NCI-H146 treated with DMSO at 0.1 percent for 48 hours (cell line): ENCODE results near the gene GFY.
A peak's percentile ranks its signal among the peaks of the same experiment; 100 is the strongest.

ENCODE experiments used
- DNase-seq: peaks from one replicate; lab custom pipeline; 2025; ENCODE audit not compliant: unreplicated experiment; lab: John Stamatoyannopoulos, UW

GFY gene, protein sequence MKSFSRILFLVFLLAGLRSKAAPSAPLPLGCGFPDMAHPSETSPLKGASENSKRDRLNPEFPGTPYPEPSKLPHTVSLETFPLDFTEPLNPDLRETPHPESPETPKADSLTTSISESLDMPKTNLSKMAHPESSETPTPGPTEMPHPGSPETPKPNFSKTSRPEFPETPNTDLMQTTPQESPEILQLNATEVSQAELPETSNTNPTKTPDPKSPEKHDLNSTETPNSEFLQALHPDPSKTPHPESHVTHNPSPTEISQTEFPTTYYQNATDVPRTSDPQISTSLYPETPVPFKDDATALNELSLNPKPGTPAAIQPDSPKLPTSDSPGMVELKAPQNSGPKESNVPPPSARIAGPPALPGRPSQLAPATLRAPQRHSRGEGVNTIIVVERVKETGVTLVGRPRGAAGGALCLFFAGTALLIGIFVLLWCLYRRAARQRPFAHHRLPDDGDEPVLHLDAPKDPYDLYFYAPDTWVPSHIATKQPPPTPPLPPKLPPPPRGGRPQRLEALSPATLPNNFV

DNA sequence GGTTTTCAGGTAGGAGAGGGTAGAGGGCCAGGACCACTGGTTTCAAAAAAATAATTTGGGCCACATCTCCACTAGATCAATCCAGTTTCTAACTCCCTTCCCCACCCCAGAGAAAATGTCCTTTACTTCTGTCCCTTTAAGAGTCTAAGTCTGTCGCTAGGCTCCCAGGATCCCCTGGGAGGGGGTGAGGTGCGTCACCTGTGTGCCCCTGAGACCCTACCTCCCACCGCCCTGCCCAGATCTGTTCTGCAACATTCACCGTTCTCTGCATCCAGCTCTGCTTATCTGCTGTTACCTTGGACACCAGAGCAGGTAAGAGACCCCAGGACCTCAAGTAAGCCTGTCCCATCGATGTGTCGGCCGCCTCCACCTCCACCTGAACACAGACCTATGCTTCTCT is at the start of gene GFY:
TSS of gene GFY (plus strand) at position 211 of the 400 bp plus-strand sequence. CDS start 1,043 bp downstream, outside the sequence.
- DNase-seq, result no peak

DNA sequence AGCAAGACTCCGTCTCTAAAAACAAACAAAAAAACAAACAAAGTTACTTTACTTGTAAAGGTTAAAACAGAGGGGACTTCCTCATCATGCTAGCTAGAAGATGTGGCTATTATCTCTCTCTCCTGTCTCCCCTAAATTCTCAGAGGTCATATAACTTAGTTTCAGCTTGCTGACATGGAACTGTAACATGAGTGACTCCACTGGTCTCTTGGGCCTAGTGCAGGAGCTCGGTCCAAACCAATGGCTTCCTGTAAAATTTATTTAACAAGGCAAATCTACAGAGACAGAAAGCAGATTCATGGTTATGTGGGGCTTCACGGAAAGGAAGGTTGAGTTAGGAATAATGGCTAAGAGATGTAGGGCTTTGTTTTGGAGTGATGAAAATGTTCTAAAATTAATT is 46.7 kb upstream of the GFY start:
- DNase-seq, result no peak

DNA sequence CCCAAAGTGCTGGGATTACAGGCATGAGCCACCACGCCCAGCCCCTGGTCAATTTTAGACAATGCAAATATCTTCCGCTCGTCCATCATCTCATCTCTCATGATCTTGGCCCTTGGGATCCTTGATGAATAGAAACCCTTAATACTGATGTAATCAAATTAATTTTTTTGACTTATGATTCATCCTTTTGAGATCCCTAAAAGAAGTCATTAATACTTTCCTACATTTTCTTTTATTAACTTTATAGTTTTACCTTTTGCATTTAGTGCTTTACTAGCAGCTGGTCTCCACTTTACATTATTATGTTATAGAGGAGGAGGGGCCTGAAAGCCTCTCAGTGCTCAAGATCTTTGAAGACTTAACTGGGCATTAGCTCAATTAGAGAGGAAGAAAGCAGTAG is 44.8 kb upstream of the GFY start:
- no peak for DNase-seq

DNA sequence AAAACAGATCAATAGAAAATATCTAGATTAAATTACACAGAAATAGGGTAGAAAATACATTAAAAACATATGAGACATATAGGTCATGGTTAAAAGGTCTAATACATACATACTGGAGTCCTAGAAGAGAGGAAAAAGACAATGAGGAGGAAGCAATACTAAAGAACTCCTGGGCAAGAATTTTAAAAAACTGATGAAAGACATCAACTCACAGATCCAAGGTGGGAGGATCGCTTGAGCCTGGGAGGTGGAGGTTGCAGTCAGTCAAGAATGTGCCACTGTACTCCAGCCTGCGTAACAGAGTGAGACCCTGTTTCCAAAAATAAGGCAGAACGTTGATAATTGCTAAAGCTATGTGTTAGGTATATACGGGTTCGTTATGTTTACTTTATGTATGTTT is 42.5 kb upstream of the GFY start:
- no peak for DNase-seq

DNA sequence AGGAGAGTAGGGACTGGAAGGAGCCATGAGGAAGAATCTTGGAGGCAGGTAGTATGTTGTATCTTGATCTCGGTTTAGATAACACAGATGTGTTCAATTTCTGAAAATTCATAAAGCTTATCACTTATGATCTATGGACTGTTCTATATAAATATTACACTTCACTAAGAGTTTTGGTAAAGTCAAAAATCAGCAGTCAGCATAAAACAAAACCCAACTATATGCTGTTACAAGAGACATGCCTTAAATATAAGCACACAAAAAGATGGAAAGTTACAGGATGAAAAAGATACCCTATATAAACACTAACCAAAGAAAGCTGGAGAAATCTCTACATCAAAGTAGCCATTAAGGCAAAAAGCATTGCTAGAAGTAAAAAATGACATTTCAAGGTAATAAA is 41.6 kb upstream of the GFY start:
- DNase-seq, result no peak

DNA sequence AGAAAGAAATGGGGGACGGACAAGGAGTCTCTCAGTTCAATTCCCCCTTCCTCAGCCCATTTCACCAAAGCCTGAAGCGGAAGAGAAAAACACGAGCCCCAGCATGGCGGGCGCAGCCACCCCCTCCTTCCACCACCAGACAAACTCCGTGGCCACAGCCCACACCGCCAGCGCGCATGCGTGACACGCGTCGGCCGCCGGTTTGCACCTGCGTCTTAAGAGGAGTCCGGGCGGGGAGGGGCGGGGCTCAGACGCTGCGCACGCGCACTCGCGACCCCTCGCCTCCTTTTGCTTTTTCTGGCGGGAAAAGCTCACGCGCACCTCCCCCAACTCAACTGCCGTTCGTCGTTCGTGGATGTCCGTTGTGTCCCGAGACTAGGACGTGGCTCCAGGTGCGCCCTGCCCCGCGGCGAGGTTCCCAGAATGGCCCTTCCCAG is 37.2 kb upstream of the GFY start, which contains the start of gene KASH5:
TSS of gene KASH5 (plus strand) at position 314 of the 437 bp plus-strand sequence. CDS start 2,635 bp downstream, outside the sequence.
- DNase-seq, result no peak

DNA sequence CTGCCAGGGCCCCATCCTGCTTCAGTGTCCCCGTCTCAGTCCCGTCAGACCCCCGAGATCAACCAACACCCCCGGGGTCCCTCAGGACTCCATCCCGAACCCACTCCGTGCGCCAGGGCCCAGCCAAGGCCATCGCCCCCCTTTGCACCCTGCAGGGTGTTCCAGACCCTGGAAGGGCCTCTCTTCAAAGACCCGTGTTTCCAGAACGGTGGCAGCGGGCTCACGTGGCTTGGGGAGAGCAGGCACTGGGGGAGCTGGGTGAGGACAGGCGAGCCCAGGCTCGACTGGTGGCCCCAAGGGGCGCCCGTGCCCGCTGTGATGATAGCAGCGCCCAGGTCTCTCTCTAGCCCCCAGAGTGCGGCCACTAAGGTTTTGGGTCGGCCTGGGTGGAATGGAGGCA is 35.8 kb upstream of the GFY start:
- DNase-seq, result no peak

DNA sequence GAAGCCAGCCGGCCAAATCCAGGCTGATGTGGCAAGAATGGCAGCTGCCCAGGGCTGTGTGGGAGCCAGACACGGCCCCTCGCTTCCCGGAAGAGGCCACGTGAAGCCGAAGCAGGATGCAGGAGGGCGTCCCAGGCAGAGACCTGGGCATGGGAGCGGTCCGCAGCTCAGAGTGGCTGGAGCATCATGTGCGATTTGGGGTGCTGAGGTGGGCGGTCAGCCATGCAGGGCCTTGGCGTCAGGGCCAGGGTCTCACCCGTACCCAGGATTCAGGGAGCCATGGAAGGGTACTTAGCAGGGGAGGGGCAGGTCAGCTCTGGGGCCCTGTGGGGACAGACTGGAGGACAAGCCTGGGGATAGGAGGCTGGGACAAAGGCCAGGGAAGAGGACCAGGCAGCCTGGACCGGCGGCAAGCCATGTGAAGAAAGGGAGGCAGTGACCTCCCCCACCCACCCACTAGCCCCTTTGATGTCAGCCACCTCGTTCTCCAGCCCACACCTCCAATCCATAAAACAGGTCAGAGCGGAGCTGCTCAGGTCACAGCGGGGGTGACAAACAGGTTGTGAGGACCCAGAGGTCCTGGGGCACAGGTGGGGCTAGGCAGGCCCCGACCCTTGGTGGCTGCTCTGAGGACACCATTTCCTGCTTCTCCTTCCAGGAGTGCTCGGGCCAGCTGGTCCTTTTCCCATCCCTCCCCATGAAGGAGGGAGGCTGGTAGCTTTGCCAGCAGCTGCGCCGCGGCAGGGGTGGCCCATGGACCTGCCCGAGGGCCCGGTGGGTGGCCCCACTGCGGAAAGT is 34.9 kb upstream of the GFY start:
- DNase-seq, result no peak

DNA sequence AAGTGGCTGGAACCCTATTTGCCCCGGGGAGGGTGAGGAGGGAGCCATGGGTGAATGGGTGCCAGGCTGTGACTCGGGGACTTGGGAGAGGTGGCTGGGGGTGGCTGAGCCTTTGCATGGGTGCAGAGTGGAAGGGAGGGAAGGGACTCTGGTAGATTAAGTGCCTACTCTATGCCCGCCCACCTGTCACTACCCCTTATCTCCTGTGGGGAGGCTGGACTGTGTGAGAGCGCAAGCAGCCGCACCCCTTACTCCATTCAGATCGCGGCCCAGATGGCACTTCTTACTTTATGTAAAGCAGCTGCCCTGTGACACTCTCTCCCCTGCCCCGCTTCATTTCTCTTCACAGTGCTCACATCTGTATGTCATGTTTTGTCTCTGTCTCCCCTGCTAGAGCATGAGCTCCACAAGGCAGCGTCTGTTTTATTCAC is 34.2 kb upstream of the GFY start:
- no peak for DNase-seq

DNA sequence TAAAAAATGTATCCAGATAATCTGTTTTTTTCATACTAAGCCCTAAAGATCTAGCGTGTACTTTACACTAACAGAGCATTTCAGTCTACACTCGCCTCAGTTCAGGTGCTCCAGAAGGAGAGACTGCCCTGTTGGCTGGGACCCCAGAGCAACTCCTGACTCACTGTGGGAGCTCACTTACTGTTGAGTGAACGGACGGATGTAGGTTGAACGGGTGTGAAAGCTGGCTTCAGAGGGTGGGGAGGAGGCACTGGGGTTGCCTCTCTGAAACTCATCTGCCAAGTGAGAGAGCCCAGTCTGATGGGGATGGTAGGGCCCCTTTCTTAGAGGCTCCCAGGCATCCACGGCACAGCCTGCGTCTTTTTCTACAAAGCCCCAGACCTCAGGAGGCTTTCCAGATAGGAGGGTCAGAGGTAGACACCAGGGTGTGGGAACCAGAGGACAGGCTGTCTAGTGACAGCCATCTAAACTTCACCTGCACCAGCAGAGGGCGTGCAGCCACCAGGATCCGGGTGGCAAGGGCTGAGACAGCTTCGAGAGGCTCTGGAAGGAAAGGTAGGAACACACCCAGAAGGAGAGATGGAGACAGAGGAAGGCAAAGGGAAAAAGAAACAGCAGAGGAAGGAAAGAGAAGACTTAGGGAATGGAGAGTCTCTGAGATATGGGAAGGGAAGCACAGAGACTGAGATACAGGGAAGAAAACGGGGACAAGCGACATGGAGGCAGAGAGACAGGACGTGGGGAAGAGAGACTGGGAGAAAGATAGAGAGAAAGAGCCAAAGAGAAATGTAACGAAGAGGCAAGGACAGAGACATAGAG is 33.4 kb upstream of the GFY start:
- DNase-seq, result peak; percentile 80

DNA sequence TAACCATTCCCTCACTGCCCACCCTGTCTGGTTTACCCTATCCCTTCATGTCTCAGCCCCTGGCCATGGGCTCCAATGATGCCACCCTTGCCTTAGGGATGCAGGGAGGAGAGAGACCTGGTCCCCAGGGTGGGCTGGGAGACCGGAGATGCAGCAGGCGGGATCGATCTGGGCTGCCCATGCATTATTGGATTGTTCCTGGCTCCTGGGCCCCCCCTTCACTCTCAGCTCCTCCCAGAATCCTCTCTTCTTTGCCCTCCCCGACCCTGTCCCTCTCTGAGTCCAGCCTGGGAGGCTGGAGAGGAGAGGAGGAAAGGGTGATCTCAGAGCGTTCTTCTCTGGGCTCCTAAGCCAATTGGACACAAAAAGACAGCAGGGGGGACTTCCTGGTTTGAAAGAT is 31.3 kb upstream of the GFY start:
- DNase-seq, result no peak

DNA sequence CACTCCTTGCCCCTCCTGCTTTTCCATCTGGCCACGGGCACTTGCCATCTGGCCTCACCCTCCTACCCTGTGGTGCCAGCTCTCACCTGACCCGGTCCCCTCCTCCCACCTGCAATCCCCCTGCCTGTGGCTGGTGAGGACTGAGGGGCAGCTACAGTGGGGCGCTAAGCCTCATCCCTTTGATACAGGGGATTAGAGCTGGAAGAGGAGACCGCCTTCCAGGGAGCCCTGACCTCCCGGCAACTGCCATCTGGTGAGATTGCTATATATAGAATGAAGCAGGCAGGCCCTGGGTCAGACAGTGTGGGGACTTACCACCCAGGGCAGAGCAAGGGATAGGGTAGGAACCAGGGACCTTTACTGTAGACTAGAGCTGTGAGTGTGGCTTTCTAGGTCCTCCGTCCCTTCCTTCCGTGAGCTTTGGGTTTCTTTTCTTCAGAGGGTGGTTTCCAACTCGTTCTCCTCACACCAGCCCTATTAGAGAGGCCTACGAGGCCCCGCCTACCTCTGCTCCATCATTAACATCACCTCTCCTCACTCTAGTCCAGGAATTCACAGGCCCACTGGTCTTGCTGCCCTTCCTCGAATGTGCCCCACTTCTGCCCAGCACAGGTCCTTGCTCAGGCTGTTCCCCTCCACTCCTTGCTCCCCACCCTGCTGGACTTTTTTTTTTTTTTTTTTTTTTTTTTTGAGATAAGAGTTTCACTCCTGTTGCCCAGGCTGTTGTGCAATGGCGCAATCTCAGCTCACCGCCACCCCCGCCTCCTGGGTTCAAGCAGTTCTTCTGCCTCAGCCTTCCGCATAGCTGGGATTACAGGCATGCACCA is 29.4 kb upstream of the GFY start:
- DNase-seq, result no peak

DNA sequence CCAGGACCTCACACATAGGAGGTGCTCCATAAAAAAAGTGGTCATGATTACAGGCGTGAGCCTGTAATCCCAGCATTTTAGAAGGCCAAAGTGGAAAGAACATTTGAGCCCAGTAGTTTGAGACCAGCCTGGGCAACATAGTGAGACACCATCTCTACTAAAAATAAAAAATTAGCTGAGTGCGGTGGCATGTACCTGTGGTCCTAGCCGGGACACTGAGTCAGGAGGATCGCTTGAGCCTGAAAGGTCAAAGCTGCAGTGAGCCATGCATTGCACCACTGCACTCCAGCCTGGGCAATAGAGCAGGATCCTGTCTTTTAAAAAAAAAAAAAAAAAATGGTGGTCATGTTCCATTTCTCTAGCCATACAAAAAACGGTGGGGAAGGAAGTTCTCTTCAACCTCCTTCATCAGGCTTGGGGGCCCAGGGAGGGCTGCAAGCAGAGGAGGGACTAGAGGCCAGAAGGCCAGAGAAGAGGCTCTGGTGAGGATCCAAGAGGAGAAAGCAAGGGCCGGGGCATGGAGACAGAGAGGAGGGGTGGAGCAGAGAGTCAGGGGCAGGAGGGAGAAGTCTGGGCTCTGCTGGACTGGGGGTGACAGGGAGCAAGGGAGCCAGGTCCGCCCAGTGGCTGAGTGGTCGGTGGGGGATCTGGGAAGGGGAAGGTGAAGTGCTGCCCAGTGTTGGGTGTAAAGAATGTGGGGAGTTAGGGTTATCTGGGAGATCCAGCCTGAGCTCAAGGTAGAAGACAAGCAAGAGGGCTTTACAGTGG is 28.3 kb upstream of the GFY start:
- DNase-seq, result no peak

DNA sequence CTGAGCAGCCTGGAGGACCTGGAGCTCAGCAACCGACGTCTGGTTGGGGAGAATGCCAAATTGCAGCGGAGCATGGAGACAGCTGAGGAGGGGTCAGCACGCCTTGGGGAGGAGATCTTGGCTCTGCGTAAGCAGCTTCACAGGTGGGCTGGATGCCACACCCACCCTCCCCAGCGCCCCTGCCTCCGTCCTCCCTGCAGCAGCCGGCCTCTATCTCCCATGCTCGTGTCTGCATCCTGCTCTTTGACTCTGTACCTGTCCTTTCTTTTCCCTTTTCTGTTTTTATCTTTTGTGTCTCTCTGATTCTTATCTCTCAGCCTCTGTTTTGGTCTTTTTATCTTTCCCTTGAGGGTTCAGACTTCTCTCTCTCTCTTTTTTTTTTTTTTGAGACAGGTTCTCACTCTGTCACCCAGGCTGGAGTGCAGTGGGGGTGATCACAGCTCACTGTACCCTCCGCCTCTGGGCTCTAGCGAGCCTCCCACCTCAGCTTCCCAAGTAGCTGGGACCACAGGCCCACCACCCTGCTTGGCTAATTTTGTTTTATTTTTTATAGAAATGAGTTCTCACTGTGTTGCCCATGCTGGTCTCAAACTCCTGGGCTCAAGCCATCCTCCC is 27.1 kb upstream of the GFY start:
- DNase-seq, result no peak

DNA sequence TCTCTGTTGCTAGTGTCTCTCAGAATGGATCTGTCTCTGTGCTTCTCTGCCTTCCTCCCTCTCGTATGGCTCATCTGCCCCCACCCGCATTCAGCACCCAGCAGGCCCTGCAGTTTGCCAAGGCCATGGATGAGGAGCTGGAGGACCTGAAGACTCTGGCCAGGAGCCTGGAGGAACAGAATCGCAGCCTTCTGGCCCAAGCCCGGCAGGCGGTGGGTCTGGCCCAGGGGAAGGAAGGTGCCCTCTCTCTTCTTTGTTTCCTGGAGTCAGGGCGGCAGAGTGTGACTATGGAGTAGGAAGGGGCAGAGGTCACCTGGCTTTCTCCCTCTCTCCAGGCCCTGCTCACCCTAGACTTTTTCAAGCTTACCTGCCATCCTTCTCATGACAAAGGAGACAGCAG is 26.3 kb upstream of the GFY start:
- DNase-seq, result no peak

DNA sequence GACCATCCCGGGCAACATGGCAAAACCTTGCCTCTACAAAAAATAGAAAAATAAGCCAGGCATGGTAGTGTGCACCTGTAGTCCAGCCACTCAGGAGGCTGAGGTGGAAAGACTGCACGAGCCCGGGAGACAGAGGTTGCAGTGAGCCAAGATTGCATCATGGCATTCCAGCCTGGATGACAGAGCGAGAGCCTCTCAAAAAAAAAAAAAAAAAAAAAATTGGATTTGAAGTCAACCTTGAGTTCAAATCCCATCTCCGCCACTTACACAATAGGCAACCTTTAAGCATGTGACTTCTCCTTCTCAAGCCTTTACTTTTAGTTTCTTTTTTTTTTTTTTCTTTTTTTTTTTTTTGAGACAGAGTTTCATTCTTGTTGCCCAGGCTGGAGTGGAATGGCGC is 25.2 kb upstream of the GFY start:
- DNase-seq, result no peak

DNA sequence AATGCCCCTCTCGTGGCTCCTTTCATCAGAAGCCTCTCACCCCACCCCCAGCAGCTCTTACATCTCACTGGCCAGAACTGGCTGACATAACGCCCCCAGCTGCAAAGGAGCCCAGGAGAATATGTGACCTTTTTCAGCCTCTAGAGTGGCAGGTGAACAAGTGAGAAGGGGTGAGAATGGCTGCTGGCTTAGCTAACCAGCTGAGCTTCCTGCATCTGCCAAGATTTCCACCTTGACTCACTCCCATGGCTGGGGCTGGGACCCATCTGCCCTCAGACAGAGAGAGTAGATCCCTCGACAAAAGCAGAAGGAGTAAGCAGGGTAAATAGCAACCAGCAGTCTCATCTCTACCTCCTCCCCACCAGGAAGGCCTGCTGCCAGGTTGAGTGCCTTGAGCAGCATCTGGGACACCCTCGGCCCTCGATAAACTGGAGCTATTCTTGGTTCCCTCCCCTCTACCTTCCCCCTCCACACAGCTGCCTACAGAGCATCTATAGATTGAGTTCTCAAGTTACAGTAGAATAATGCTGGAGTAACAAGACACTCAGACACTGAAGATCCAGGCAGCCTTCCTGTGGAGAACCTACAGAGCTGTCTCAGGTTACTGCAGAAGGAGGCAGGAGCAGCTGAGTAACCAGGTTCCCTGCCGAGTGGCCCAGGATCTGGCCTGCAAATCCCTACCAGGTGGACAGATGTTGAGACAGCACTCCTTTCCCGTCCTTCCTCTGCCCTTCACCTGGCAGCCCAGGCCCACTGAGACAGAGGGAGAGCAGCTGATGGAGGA is 21.6 kb upstream of the GFY start:
- peak; percentile 98 for DNase-seq

DNA sequence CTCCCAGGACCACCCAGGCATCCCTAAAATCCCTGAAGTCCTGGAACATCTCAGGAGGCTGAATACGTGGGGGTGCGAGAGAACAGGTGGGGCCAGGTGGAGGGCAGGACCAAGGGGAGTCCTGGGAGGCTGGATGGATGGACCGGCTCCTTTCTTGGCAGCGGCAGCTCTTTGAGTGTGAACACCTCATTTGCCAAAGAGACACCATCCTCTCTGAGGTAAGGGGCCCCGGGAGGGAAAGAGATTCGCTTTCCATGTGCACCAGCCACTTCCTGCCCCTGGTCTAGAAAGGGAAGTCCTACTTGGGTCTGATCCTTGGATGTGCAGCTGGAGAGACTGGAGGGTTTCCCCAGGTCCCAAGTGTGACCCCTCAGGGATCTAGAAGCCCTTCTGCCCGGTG is 18.1 kb upstream of the GFY start:
- no peak for DNase-seq
